LNCaP clone FGC (cell line): Measurements from ENCODE around the gene DCUN1D5.

Source experiments
- DNase-seq: peaks from one replicate; pipeline ENCODE4 v3.0.0-alpha.2; 2011; ENCODE audit warnings: low read depth
- H3K4me3 ChIP-seq: 2 replicates; pipeline ENCODE4 v1.5.1; 2011; ENCODE audit warnings: mild to moderate bottlenecking, low read depth, low read length, control low read depth
- CTCF ChIP-seq: IDR thresholded peaks from 2 replicates; pipeline ENCODE4 v1.5.1; 2012; ENCODE audit warnings: mild to moderate bottlenecking; ENCODE audit not compliant: control insufficient read depth, insufficient read depth; ENCODE audit errors: extremely low read depth

The DCUN1D5 gene

GRCh38 chr11:103108933-103109817 lies 17.2 kb upstream of the DCUN1D5 start, which contains the start of gene DYNC2H1:
Gene DYNC2H1 (plus strand): TSS chr11:103109426. CDS start chr11:103109575, 149 bp downstream.
- DNase-seq = peak; percentile 80
- peak within 1 kb of the TSS; percentile 90 for H3K4me3 ChIP-seq
- TF ChIP-seq CTCF = peak; percentile 61

GRCh38 chr11:103097279-103097678 lies 5.3 kb upstream of the DCUN1D5 start:
- DNase-seq = no peak
- TF ChIP-seq CTCF = no peak
- no peak overlapping the region for H3K4me3 ChIP-seq

- TF ChIP-seq CTCF = no peak
- H3K4me3 ChIP-seq = peak overlapping the region; percentile 93
- DNase-seq = no peak
Observed at GRCh38 chr11:103091064-103091800, 728 bp downstream of the DCUN1D5 start.

GRCh38 chr11:103086461-103086860 lies 5.5 kb downstream of the DCUN1D5 start:
- no peak for TF ChIP-seq CTCF
- H3K4me3 ChIP-seq = no peak overlapping the region

GRCh38 chr11:103085758-103086365 lies 6.1 kb downstream of the DCUN1D5 start:
- DNase-seq = no peak
- TF ChIP-seq CTCF = no peak
- no peak overlapping the region for H3K4me3 ChIP-seq

More at GRCh38 chr11:103086461-103086860, 5.5 kb downstream of the DCUN1D5 start:
- DNase-seq = no peak

- H3K4me3 ChIP-seq = no peak overlapping the region
- TF ChIP-seq CTCF = no peak
- DNase-seq = no peak
Observed at GRCh38 chr11:103079833-103080232, 12.1 kb downstream of the DCUN1D5 start.
